A673 (cell line): ENCODE measurements around the gene CDH23.

Experiments used
- CTCF ChIP-seq: fragments of 300-800, 200-600 bp; sonication (generic); conservative IDR thresholded peaks from 2 replicates; pipeline ENCODE4 v1.5.1; 2017; ENCODE audit warnings: low read depth, mild to moderate bottlenecking, antibody characterized with exemption, low read length, moderate library complexity, mixed read lengths
- EZH2 ChIP-seq: fragments of 200-600 bp; sonication (generic); IDR thresholded peaks from 2 replicates; pipeline ENCODE4 v1.6.1; 2017; ENCODE audit warnings: borderline replicate concordance, low read depth, mild to moderate bottlenecking, mixed read lengths, antibody characterized with exemption, low read length; ENCODE audit not compliant: poor library complexity, severe bottlenecking

GRCh38 chr10:71648933-71649320 is 252.2 kb downstream of the CDH23 start:
- TF ChIP-seq CTCF (no peak), EZH2 (no peak)
